ENCODE data around the gene DMXL2. TPM values are rescaled to one million over a fixed set of nuclear protein-coding genes. Genes with fewer than 3 reads are reported as not detected.

The DMXL2 gene
- total and polyA plus RNA-seq, 2 experiments from 2014 or later: 6.1 to 61.1 TPM

DNA sequence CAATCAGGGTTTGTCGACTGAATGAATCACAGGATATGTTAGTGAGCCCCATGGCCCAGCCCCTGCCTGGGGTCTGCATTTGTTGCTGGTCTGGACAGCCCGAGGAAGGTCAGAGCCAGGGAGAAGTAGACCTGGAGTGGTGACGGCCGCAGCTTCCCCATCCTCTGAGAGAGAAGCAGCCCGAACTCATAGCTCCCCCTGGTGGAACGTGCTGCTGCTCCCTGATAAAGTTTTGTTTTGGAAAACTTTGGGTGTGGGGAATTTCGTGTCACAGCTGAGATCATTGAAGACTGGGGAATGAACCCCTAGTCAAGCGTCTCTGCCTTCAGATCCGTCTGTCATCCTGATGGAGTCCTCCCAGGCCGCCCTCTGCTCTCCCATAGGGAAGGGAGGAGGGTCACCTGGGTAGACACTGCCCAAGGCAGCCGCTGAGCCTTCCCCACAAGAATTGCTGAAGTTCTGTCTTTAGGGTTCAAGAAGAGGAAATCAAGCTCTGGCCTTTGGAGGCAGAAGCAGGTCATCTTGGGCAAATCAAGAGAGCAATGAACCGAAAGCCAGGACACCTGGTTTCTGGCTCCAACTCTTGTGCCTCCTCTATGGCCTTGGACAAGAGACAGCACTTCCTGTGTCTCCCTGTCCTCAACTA, 220.6 kb downstream of the DMXL2 start:
- no peak for TF ChIP-seq POLR2AphosphoS5 (IDR thresholded peaks at IDR 0.05; ENCODE audit: low read depth)
- TF ChIP-seq, protein P1, sequence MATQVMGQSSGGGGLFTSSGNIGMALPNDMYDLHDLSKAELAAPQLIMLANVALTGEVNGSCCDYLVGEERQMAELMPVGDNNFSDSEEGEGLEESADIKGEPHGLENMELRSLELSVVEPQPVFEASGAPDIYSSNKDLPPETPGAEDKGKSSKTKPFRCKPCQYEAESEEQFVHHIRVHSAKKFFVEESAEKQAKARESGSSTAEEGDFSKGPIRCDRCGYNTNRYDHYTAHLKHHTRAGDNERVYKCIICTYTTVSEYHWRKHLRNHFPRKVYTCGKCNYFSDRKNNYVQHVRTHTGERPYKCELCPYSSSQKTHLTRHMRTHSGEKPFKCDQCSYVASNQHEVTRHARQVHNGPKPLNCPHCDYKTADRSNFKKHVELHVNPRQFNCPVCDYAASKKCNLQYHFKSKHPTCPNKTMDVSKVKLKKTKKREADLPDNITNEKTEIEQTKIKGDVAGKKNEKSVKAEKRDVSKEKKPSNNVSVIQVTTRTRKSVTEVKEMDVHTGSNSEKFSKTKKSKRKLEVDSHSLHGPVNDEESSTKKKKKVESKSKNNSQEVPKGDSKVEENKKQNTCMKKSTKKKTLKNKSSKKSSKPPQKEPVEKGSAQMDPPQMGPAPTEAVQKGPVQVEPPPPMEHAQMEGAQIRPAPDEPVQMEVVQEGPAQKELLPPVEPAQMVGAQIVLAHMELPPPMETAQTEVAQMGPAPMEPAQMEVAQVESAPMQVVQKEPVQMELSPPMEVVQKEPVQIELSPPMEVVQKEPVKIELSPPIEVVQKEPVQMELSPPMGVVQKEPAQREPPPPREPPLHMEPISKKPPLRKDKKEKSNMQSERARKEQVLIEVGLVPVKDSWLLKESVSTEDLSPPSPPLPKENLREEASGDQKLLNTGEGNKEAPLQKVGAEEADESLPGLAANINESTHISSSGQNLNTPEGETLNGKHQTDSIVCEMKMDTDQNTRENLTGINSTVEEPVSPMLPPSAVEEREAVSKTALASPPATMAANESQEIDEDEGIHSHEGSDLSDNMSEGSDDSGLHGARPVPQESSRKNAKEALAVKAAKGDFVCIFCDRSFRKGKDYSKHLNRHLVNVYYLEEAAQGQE (IDR thresholded peaks at IDR 0.05; ENCODE audit: unreplicated experiment): no peak
- TF ChIP-seq, protein P2, sequence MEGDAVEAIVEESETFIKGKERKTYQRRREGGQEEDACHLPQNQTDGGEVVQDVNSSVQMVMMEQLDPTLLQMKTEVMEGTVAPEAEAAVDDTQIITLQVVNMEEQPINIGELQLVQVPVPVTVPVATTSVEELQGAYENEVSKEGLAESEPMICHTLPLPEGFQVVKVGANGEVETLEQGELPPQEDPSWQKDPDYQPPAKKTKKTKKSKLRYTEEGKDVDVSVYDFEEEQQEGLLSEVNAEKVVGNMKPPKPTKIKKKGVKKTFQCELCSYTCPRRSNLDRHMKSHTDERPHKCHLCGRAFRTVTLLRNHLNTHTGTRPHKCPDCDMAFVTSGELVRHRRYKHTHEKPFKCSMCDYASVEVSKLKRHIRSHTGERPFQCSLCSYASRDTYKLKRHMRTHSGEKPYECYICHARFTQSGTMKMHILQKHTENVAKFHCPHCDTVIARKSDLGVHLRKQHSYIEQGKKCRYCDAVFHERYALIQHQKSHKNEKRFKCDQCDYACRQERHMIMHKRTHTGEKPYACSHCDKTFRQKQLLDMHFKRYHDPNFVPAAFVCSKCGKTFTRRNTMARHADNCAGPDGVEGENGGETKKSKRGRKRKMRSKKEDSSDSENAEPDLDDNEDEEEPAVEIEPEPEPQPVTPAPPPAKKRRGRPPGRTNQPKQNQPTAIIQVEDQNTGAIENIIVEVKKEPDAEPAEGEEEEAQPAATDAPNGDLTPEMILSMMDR (conservative IDR thresholded peaks at IDR 0.05; ENCODE audit: low read depth in 2 of 2): peak; percentile 82 to 86
- Histone ChIP-seq H2AFZ (peak overlapping the region; percentile 82; the same call in 1 of the 2 replicates), H3K9me2 (ENCODE audit: insufficient read depth) (no peaks in the 10 kb centered on the region), H3K79me2 (replicated peaks; ENCODE audit: insufficient read depth) (no peaks in the 10 kb centered on the region), H3K4me1 (ENCODE audit: insufficient read depth) (peaks cover 8% of the 10 kb centered on the region), H3K4me2 (no peak overlapping the region), H3F3A (replicated peaks; ENCODE audit: low read depth) (no peaks in the 10 kb centered on the region), H3K27me3 (ENCODE audit: insufficient read depth) (no peaks in the 10 kb centered on the region), H3K36me3 (ENCODE audit: insufficient read depth) (no peaks in the 10 kb centered on the region), H3K27ac (ENCODE audit: low read depth) (no peak overlapping the region), H4K20me1 (replicated peaks; ENCODE audit: insufficient read depth) (no peaks in the 10 kb centered on the region), H3K4me3 (no peak overlapping the region)
- H3K9me3 Mint-ChIP-seq: no peaks in the 10 kb centered on the region
- H3K27me3 Mint-ChIP-seq (ENCODE audit: insufficient read depth, low read depth, poor library complexity): peaks cover 12% of the 10 kb centered on the region
- no peaks in the 10 kb centered on the region for H3K36me3 Mint-ChIP-seq (ENCODE audit: low read depth)
- H3K4me3 Mint-ChIP-seq: no peak overlapping the region
- DNase-seq (ENCODE audit: low spot score): peak; percentile 87
- peaks cover 20% of the 10 kb centered on the region for H3K4me1 Mint-ChIP-seq
- H3K27ac Mint-ChIP-seq: no peak overlapping the region
- ATAC-seq: peak; percentile 84

DNA sequence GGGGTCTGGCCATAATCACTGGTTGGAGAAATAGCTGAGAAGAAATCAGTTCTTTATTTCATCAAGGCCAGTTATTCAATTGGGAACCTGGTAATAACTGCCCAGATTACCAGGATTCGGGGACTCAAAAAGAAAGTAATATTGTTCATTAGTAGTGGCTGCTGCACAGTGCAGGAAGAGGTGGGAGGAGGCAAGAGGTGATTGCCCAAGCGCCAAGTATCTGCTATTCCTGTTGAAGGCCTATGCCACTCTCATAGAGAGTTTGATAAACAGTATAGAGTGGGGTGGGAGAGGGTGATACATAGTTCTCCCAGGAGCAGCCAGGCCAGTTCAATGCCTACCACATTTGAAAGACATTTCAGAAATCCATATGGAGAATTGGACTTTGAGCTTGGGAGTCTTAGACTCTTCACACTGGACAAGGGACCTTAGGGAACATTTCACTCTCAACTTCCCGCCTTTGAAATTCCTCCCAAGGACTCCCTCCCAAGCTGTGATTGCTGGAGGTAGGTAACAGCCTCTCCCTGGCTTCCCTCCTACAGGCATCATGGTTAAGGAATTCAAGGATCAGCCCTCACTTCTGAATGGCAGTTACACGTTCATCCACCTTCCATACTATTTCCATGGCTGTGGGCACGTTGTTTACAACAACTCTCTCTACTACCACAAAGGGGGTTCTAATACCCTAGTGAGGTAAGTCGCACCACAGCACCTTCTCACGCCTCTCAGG, 221.4 kb downstream of the DMXL2 start:
- no peak overlapping the region for H3K4me2 ChIP-seq
- H3K4me1 ChIP-seq (ENCODE audit: insufficient read depth): peaks cover 8% of the 10 kb centered on the region
- Mint-ChIP-seq H3K4me1 (peaks cover 20% of the 10 kb centered on the region), H3K9me3 (no peaks in the 10 kb centered on the region), H3K4me3 (no peak overlapping the region), H3K36me3 (ENCODE audit: low read depth) (no peaks in the 10 kb centered on the region), H3K27ac (no peak overlapping the region), H3K27me3 (ENCODE audit: insufficient read depth, low read depth, poor library complexity) (peaks cover 12% of the 10 kb centered on the region)
- H3K36me3 ChIP-seq (ENCODE audit: insufficient read depth): no peaks in the 10 kb centered on the region
- H3K27me3 ChIP-seq (ENCODE audit: insufficient read depth): no peaks in the 10 kb centered on the region
- no peak overlapping the region for H3K4me3 ChIP-seq
- no peaks in the 10 kb centered on the region for H3K79me2 ChIP-seq (replicated peaks; ENCODE audit: insufficient read depth)
- H3K27ac ChIP-seq (ENCODE audit: low read depth): no peak overlapping the region
- no peak for TF ChIP-seq EZH2phosphoT487 (IDR thresholded peaks at IDR 0.05; ENCODE audit: unreplicated experiment)
- no peak for TF ChIP-seq ZNF114 (CRISPR knock-in tag; IDR thresholded peaks at IDR 0.05)
- TF ChIP-seq, protein P2 (conservative IDR thresholded peaks at IDR 0.05; ENCODE audit: low read depth in 2 of 2): no peak
- TF ChIP-seq, protein P1 (IDR thresholded peaks at IDR 0.05; ENCODE audit: unreplicated experiment): no peak
- no peak for TF ChIP-seq POLR2AphosphoS5 (IDR thresholded peaks at IDR 0.05; ENCODE audit: low read depth)
- no peak for TF ChIP-seq ZNF331 (CRISPR knock-in tag; IDR thresholded peaks at IDR 0.05; ENCODE audit: low read depth)
- H3F3A ChIP-seq (replicated peaks; ENCODE audit: low read depth): no peaks in the 10 kb centered on the region
- no peaks in the 10 kb centered on the region for H4K20me1 ChIP-seq (replicated peaks; ENCODE audit: insufficient read depth)
- DNase-seq (ENCODE audit: low spot score) (no peak), ATAC-seq (no peak; the same call in 2 of the 3 replicates)
- H3K9me2 ChIP-seq (ENCODE audit: insufficient read depth): 0 out of 2 replicates have a peak, but pooled peaks cover 2% of the 10 kb centered on the region
- H2AFZ ChIP-seq: peak overlapping the region; percentile 82; the same call in 1 of the 2 replicates
